Testis (tissue), 3 donors: ENCODE measurements around the gene CERS2. TPM values are rescaled to one million over a fixed set of nuclear protein-coding genes. Genes with fewer than 3 reads are reported as not detected.

Experiments used
- DNase-seq: peaks from one replicate; pipeline ENCODE4 v3.0.0-alpha.2; 2019
- H3K27ac ChIP-seq, 2 donors: fragments of 200-600 bp; sonication (generic); one replicate each; pipeline ENCODE4 v1.5.1; 2019
- H3K27me3 ChIP-seq: fragments of 200-600 bp; sonication (generic); one replicate; pipeline ENCODE4 v1.5.1; 2019
- H3K36me3 ChIP-seq: fragments of 200-600 bp; sonication (generic); one replicate; pipeline ENCODE4 v1.5.1; 2017; ENCODE audit warnings: low read depth; ENCODE audit errors: missing control alignments
- H3K4me1 ChIP-seq: fragments of 200-600 bp; sonication (generic); one replicate; pipeline ENCODE4 v1.5.1; 2019
- H3K4me3 ChIP-seq, 2 donors: fragments of 200-600 bp; sonication (generic); one replicate each; pipeline ENCODE4 v1.5.1; 2017 to 2019
- H3K9me3 ChIP-seq: fragments of 200-600 bp; sonication (generic); one replicate; pipeline ENCODE4 v1.5.1; 2017
- CTCF ChIP-seq, 3 experiments: fragments of 450-650 bp in 2 of 3; fragments of 200-600 bp in 1 of 3; sonication (generic) in 1 of 3; IDR thresholded peaks; one replicate each; pipeline ENCODE4 v1.5.1; 2016 to 2019; ENCODE audit warnings: antibody characterized with exemption in 3 of 3, mild to moderate bottlenecking in 2 of 3, moderate library complexity in 1 of 3
- POLR2A ChIP-seq: fragments of 450-650 bp; IDR thresholded peaks from one replicate; pipeline ENCODE4 v1.6.1; 2017; ENCODE audit warnings: antibody characterized with exemption, mild to moderate bottlenecking, moderate library complexity
- WGBS, 2 donors: methylation state at CpG; one replicate each; pipeline ENCODE4 v1.1.5; 2018; 5-methylcytosine and 5-hydroxymethylcytosine counted together
- intact Hi-C: fragments of 100-400 bp; cut with DNase I; formaldehyde crosslinking; loops from one replicate; pipeline ENCODE4 v1.15.1; 2023; ENCODE audit warnings: low total_unique reads
- polyA plus RNA-seq: library from polyadenylated mRNA; stranded (reverse); fragments of 350-450 nt; fragmentation: Illumina TruSeq; extraction: RNeasy Lipid Tissue Mini Kit (QIAGEN cat#74804); gene quantifications from one replicate; pipeline ENCODE4 v1.2.3, GENCODE V29; 2014; ENCODE audit warnings: low read depth, low replicate concordance; ENCODE audit not compliant: insufficient read depth
- small RNA-seq, 2 donors: library from RNA; depleted of rRNA; stranded (forward); fragments of <200 nt; gene quantifications; one replicate each; pipeline ENCODE3, GENCODE V24; 2016
- total RNA-seq, 2 donors: library from RNA; depleted of rRNA; stranded (reverse); fragments of >200 nt; gene quantifications; one replicate each; pipeline ENCODE4 v1.2.3, GENCODE V29; 2016

Gene CERS2
- total and polyA plus RNA-seq, 3 donors from 2014 or later = 92.7 to 138 (median 116) TPM

- no peaks in the 10 kb centered on the region for H3K9me3 ChIP-seq
- H3K4me1 ChIP-seq = peaks cover 7% of the 10 kb centered on the region
- H3K4me3 ChIP-seq = peak within 1 kb of the TSS; percentile 98 to 99
- no peaks in the 10 kb centered on the region for H3K27me3 ChIP-seq
- no peaks in the 10 kb centered on the region for H3K36me3 ChIP-seq
- TF ChIP-seq CTCF (IDR thresholded peaks at IDR 0.05) (peak in 1 of 3 experiments; percentile 8), POLR2A (no peak)
- intact Hi-C loops = no loop called here
- DNase-seq = peak; percentile 97
- H3K27ac ChIP-seq = peak within 1 kb of the TSS; percentile 87 to 92
- WGBS, 2 donors = 1% methylated on average over 39 of the region's 39 CpGs
Measured at GRCh38 chr1:150926097-150926741, 48.4 kb downstream of the CERS2 start, which contains the start of gene SETDB1. Gene SETDB1 (plus strand): TSS chr1:150926363. CDS start chr1:150927715, 1,352 bp downstream.

- WGBS, 2 donors = 54 to 70% methylated on average over 23 of the region's 23 CpGs
- Histone ChIP-seq H3K36me3 (no peaks in the 10 kb centered on the region), H3K27me3 (no peaks in the 10 kb centered on the region), H3K27ac (peak overlapping the region in 1 of 2 donors; percentile 92), H3K4me1 (peaks cover 7% of the 10 kb centered on the region), H3K9me3 (no peaks in the 10 kb centered on the region), H3K4me3 (peak overlapping the region; percentile 98 to 99)
- TF ChIP-seq POLR2A = no peak
- no peak for TF ChIP-seq CTCF (IDR thresholded peaks at IDR 0.05)
- peak; percentile 33 for DNase-seq
- intact Hi-C loops = no loop called here
Measured at GRCh38 chr1:150925080-150925479, 49.6 kb downstream of the CERS2 start.

GRCh38 chr1:150922519-150922975, 52.1 kb downstream of the CERS2 start:
- Histone ChIP-seq H3K9me3 (no peaks in the 10 kb centered on the region), H3K27ac (no peak overlapping the region), H3K4me1 (peaks cover 7% of the 10 kb centered on the region), H3K4me3 (no peak overlapping the region), H3K27me3 (no peaks in the 10 kb centered on the region), H3K36me3 (no peaks in the 10 kb centered on the region)
- intact Hi-C loops = no loop called here
- peak; percentile 86 for DNase-seq
- TF ChIP-seq CTCF (IDR thresholded peaks at IDR 0.05) (peak; percentile 60 to 81 (median 76)), POLR2A (no peak)
- 50 to 60% methylated on average over 2 of the region's 2 CpGs for whole genome bisulfite sequencing, 2 donors

- TF ChIP-seq CTCF (IDR thresholded peaks at IDR 0.05) = no peak
- no peak for TF ChIP-seq POLR2A
- Histone ChIP-seq H3K27me3 (no peaks in the 10 kb centered on the region), H3K36me3 (no peaks in the 10 kb centered on the region), H3K4me1 (no peaks in the 10 kb centered on the region), H3K9me3 (no peaks in the 10 kb centered on the region), H3K4me3 (no peak overlapping the region), H3K27ac (no peak overlapping the region)
- DNase-seq = no peak
- intact Hi-C loops = no loop called here
- WGBS, 2 donors = 87 to 91% methylated on average over 7 of the region's 7 CpGs
Measured at GRCh38 chr1:150917387-150917786, 57.2 kb downstream of the CERS2 start.

Small RNA genes within 50 kb of the gene (small RNA-seq; reads per million reads assigned to genes)
- gene RNU6-884P = 0 reads per million in 2 donors

Other genes starting within 250 kb of the CERS2 start
- gene CTSS, start 209.1 kb downstream of the CERS2 start, total RNA-seq = 1 to 10 TPM; 7.4 to 9.2 TPM
- gene CTSS, start 209.1 kb downstream of the CERS2 start, polyA plus RNA-seq = 61.0 TPM
- 10 to 100 TPM; 15.4 to 24.7 TPM for gene CTSK, start 166.6 kb downstream of the CERS2 start, total RNA-seq
- 56.9 TPM for gene CTSK, start 166.6 kb downstream of the CERS2 start, polyA plus RNA-seq
- 10 to 100 TPM; 81.3 to 94.2 TPM for gene ARNT, start 98.2 kb downstream of the CERS2 start, total RNA-seq
- gene ARNT, start 98.2 kb downstream of the CERS2 start, polyA plus RNA-seq = 43.1 TPM
- 1 to 10 TPM in 1 of 2 donors, under 1 TPM in 1; 0.31 to 1.0 TPM for gene CTXND2, start 87.7 kb downstream of the CERS2 start, total RNA-seq
- 0.26 TPM for gene CTXND2, start 87.7 kb downstream of the CERS2 start, polyA plus RNA-seq
- gene SETDB1, start 48.5 kb downstream of the CERS2 start, total RNA-seq = 10 to 100 TPM; 85.9 to 90.6 TPM
- gene SETDB1, start 48.5 kb downstream of the CERS2 start, polyA plus RNA-seq = 89.5 TPM
- 1 to 10 TPM; 5.1 to 6.9 TPM for gene ANXA9, start 7.5 kb upstream of the CERS2 start, total RNA-seq
- 5.7 TPM for gene ANXA9, start 7.5 kb upstream of the CERS2 start, polyA plus RNA-seq
- 10 to 100 TPM; 49.8 to 69.8 TPM for gene MINDY1, start 32.1 kb upstream of the CERS2 start, total RNA-seq
- gene MINDY1, start 32.1 kb upstream of the CERS2 start, polyA plus RNA-seq = 56.9 TPM
- gene PRUNE1, start 33.6 kb upstream of the CERS2 start, total RNA-seq = 10 to 100 TPM; 41.1 to 63.9 TPM
- 45.5 TPM for gene PRUNE1, start 33.6 kb upstream of the CERS2 start, polyA plus RNA-seq
- 1 to 10 TPM; 3.6 to 9.3 TPM for gene BNIPL, start 61.8 kb upstream of the CERS2 start, total RNA-seq
- gene BNIPL, start 61.8 kb upstream of the CERS2 start, polyA plus RNA-seq = 5.0 TPM
- gene C1orf56, start 72.9 kb upstream of the CERS2 start, total RNA-seq = 10 to 100 TPM; 57.3 to 78.4 TPM
- gene C1orf56, start 72.9 kb upstream of the CERS2 start, polyA plus RNA-seq = 145 TPM
- gene CDC42SE1, start 84.8 kb upstream of the CERS2 start, total RNA-seq = 10 to 100 TPM; 34.8 to 40.5 TPM
- 36.9 TPM for gene CDC42SE1, start 84.8 kb upstream of the CERS2 start, polyA plus RNA-seq
- gene MLLT11, start 85.6 kb upstream of the CERS2 start, total RNA-seq = 1 to 10 TPM; 1.6 to 2.3 TPM
- 3.2 TPM for gene MLLT11, start 85.6 kb upstream of the CERS2 start, polyA plus RNA-seq
- 10 to 100 TPM; 43.1 to 45.3 TPM for gene GABPB2, start 95.9 kb upstream of the CERS2 start, total RNA-seq
- gene GABPB2, start 95.9 kb upstream of the CERS2 start, polyA plus RNA-seq = 50.2 TPM
- gene SEMA6C, start 171.8 kb upstream of the CERS2 start, total RNA-seq = 100 to 1,000 TPM; 134 to 175 TPM
- gene SEMA6C, start 171.8 kb upstream of the CERS2 start, polyA plus RNA-seq = 71.6 TPM
- gene TNFAIP8L2, start 181.8 kb upstream of the CERS2 start, total RNA-seq = under 1 TPM; 0.55 to 0.99 TPM
- gene TNFAIP8L2, start 181.8 kb upstream of the CERS2 start, polyA plus RNA-seq = 2.1 TPM
- 10 to 100 TPM; 14.9 to 17.0 TPM for gene LYSMD1, start 191.1 kb upstream of the CERS2 start, total RNA-seq
- gene LYSMD1, start 191.1 kb upstream of the CERS2 start, polyA plus RNA-seq = 9.5 TPM
- 10 to 100 TPM; 27.5 to 31.7 TPM for gene SCNM1, start 191.3 kb upstream of the CERS2 start, total RNA-seq
- 46.0 TPM for gene SCNM1, start 191.3 kb upstream of the CERS2 start, polyA plus RNA-seq
- not detected for gene TMOD4, start 201.1 kb upstream of the CERS2 start, total RNA-seq
- 2.1 TPM for gene TMOD4, start 201.1 kb upstream of the CERS2 start, polyA plus RNA-seq
- 10 to 100 TPM; 31.9 to 42.7 TPM for gene VPS72, start 215.4 kb upstream of the CERS2 start, total RNA-seq
- gene VPS72, start 215.4 kb upstream of the CERS2 start, polyA plus RNA-seq = 57.9 TPM
- 100 to 1,000 TPM; 168 to 234 TPM for gene PIP5K1A, start 223.7 kb upstream of the CERS2 start, total RNA-seq
- gene PIP5K1A, start 223.7 kb upstream of the CERS2 start, polyA plus RNA-seq = 94.1 TPM